Loucy (cell line): ENCODE results near the gene PXMP4.

ENCODE experiments used
- H2AFZ ChIP-seq: fragments of 200-600 bp; sonication (generic); 2 replicates; pipeline ENCODE4 v1.6.0; 2016; ENCODE audit warnings: antibody characterized with exemption, mild to moderate bottlenecking, low read length, moderate library complexity
- H3F3A ChIP-seq: fragments of 200-600 bp; 2 replicates; pipeline ENCODE4 v1.6.0; 2016; ENCODE audit warnings: antibody characterized with exemption, low read depth, mild to moderate bottlenecking
- H3K27me3 ChIP-seq: fragments of 200-600 bp; sonication (generic); 2 replicates; pipeline ENCODE4 v1.6.1; 2014; ENCODE audit warnings: low read length, mild to moderate bottlenecking; ENCODE audit not compliant: insufficient read depth, poor library complexity, severe bottlenecking
- H3K36me3 ChIP-seq: fragments of 200-600 bp; sonication (generic); 2 replicates; pipeline ENCODE4 v1.6.1; 2016; ENCODE audit warnings: low read length; ENCODE audit not compliant: insufficient read depth
- H3K4me1 ChIP-seq: fragments of 200-600 bp; sonication (generic); 2 replicates; pipeline ENCODE4 v1.5.1; 2014; ENCODE audit warnings: low read length, mild to moderate bottlenecking; ENCODE audit not compliant: insufficient read depth, poor library complexity, severe bottlenecking
- H3K4me2 ChIP-seq: fragments of 200-600 bp; sonication (generic); 2 replicates; pipeline ENCODE4 v1.6.0; 2014; ENCODE audit warnings: antibody characterized with exemption, low read length, low read depth, mild to moderate bottlenecking; ENCODE audit not compliant: poor library complexity, severe bottlenecking
- H3K4me3 ChIP-seq: fragments of 200-600 bp; sonication (generic); 2 replicates; pipeline ENCODE4 v1.5.1; 2014; ENCODE audit warnings: low read length, mild to moderate bottlenecking, mixed read lengths; ENCODE audit not compliant: poor library complexity, severe bottlenecking
- H3K79me2 ChIP-seq: fragments of 200-600 bp; sonication (generic); 2 replicates; pipeline ENCODE4 v1.6.1; 2014; ENCODE audit warnings: low read length; ENCODE audit not compliant: insufficient read depth
- H3K9ac ChIP-seq: fragments of 200-600 bp; sonication (generic); 2 replicates; pipeline ENCODE4 v1.6.0; 2014; ENCODE audit warnings: mild to moderate bottlenecking, low read depth, low read length, moderate library complexity; ENCODE audit not compliant: poor library complexity, severe bottlenecking
- H3K9me2 ChIP-seq: fragments of 200-600 bp; sonication (generic); replicated peaks from 2 replicates; pipeline ENCODE4 v1.6.1; 2016; ENCODE audit warnings: low read depth, low read length, mixed read lengths
- H3K9me3 ChIP-seq: fragments of 200-600 bp; sonication (generic); 2 replicates; pipeline ENCODE4 v1.6.1; 2014; ENCODE audit warnings: mild to moderate bottlenecking, antibody characterized with exemption, low read length, low read depth; ENCODE audit not compliant: insufficient read depth
- H4K20me1 ChIP-seq: fragments of 200-600 bp; sonication (generic); 2 replicates; pipeline ENCODE4 v1.6.0; 2014; ENCODE audit warnings: antibody characterized with exemption, low read length, mild to moderate bottlenecking; ENCODE audit not compliant: insufficient read depth, poor library complexity, severe bottlenecking
- EZH2phosphoT487 ChIP-seq: fragments of 200-600 bp; IDR thresholded peaks from 2 replicates; pipeline ENCODE4 v1.6.1; 2018; ENCODE audit warnings: antibody characterized with exemption, mild to moderate bottlenecking, moderate library complexity, borderline replicate concordance
- TF ChIP-seq, protein P1 (sequence below): fragments of 200-600 bp; sonication (generic); conservative IDR thresholded peaks from 2 replicates; pipeline ENCODE4 v1.5.1; 2014; ENCODE audit warnings: mild to moderate bottlenecking, antibody characterized with exemption, low read length

The PXMP4 gene

DNA sequence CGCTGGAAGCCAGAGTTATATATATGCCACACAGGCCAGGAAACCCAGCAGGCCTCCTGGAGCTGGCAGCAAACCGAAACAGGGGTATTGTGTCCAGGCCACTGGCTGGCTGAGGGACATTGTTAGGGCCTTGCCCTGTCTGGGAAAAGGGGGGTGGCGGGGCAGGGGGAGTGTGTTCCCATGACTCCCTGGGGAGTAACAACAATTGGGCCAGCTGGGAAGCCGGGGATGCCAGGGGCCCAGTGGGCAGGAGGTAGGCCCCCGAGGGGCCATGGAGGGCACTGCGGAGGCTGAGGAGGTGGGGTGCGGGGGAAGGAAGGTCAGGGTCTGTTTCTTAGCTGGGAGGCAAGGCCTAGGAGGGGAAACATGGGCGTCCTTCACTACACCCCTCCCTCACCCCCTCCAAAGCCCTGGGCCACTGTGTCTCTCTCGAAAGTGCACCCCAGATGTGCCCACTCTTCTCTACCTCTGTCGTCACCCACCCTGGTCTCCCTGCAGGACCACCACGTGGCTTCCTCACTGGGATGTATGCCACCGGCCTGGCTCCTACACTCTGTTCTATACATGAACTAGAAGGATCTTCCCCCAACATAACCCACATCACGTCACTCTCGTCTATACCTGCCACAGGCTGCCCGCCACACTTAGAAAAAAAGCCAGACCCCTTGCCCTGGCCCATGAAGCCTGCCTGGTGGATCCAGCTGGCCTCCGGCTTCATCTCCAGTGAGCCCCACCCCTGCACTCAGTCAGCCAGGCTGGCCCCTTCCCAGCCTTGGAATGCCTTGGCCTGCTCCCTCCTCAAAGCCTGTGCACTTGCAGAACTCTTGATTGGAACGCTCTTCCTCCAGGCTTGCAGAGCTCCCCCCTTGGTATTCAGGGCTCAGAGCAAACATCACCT lies 26.1 kb downstream of the PXMP4 start:
- H3K27me3 ChIP-seq: no peaks in the 10 kb centered on the region
- no peaks in the 10 kb centered on the region for H3K79me2 ChIP-seq
- no peaks in the 10 kb centered on the region for H3K9me2 ChIP-seq
- H3K4me3 ChIP-seq: no peak overlapping the region
- peaks cover 12% of the 10 kb centered on the region for H3K4me1 ChIP-seq
- TF ChIP-seq, protein P1, sequence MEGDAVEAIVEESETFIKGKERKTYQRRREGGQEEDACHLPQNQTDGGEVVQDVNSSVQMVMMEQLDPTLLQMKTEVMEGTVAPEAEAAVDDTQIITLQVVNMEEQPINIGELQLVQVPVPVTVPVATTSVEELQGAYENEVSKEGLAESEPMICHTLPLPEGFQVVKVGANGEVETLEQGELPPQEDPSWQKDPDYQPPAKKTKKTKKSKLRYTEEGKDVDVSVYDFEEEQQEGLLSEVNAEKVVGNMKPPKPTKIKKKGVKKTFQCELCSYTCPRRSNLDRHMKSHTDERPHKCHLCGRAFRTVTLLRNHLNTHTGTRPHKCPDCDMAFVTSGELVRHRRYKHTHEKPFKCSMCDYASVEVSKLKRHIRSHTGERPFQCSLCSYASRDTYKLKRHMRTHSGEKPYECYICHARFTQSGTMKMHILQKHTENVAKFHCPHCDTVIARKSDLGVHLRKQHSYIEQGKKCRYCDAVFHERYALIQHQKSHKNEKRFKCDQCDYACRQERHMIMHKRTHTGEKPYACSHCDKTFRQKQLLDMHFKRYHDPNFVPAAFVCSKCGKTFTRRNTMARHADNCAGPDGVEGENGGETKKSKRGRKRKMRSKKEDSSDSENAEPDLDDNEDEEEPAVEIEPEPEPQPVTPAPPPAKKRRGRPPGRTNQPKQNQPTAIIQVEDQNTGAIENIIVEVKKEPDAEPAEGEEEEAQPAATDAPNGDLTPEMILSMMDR: 0 out of 2 replicates have a peak, but pooled peaks have one; percentile 13
- TF ChIP-seq EZH2phosphoT487: no peak
- H4K20me1 ChIP-seq: no peaks in the 10 kb centered on the region
- peaks cover 8% of the 10 kb centered on the region; the same call in 1 of the 2 replicates for H3F3A ChIP-seq
- no peak overlapping the region for H3K4me2 ChIP-seq
- no peak overlapping the region for H2AFZ ChIP-seq
- H3K9ac ChIP-seq: no peak overlapping the region
- no peaks in the 10 kb centered on the region for H3K36me3 ChIP-seq
- no peaks in the 10 kb centered on the region for H3K9me3 ChIP-seq

GRCh38 chr20:33693289-33693688 lies 26.8 kb downstream of the PXMP4 start:
- Histone ChIP-seq H3K4me2 (no peak overlapping the region), H3K36me3 (no peaks in the 10 kb centered on the region), H2AFZ (no peak overlapping the region), H4K20me1 (no peaks in the 10 kb centered on the region), H3K9ac (no peak overlapping the region), H3K27me3 (no peaks in the 10 kb centered on the region), H3K9me3 (no peaks in the 10 kb centered on the region), H3F3A (peaks cover 8% of the 10 kb centered on the region; the same call in 1 of the 2 replicates), H3K4me1 (peaks cover 17% of the 10 kb centered on the region), H3K4me3 (no peak overlapping the region), H3K79me2 (no peaks in the 10 kb centered on the region), H3K9me2 (no peaks in the 10 kb centered on the region)
- TF ChIP-seq EZH2phosphoT487: no peak
- TF ChIP-seq, protein P1: no peak

DNA sequence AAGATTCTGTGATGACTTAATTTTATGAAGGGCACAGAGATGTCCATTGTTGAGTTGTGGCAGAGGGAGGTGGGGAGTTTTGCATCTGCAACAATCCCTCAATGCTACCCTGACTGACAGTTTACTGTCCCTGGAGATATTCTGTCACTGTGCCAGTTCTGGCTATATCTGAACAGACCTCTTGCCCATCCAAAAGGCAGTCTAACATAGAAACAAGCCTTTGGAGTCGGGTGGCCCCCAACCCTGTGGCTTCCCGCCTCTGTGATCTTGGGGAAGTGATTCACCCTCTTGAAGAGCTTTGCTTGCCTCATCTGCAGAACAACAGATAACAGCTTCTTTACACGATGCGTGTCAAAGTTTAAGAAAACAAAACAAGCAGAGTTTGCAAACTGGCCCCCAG lies 30.1 kb downstream of the PXMP4 start:
- H3K4me1 ChIP-seq: peaks cover 28% of the 10 kb centered on the region
- H3K4me3 ChIP-seq: peak overlapping the region; percentile 56
- no peaks in the 10 kb centered on the region for H3K27me3 ChIP-seq
- H3K9me3 ChIP-seq: no peaks in the 10 kb centered on the region
- peak overlapping the region; percentile 44 for H3K9ac ChIP-seq
- H3F3A ChIP-seq: peaks cover 8% of the 10 kb centered on the region; the same call in 1 of the 2 replicates
- H3K79me2 ChIP-seq: peaks cover 7% of the 10 kb centered on the region
- no peaks in the 10 kb centered on the region for H3K36me3 ChIP-seq
- no peaks in the 10 kb centered on the region for H3K9me2 ChIP-seq
- no peak overlapping the region for H2AFZ ChIP-seq
- peaks cover 2% of the 10 kb centered on the region for H4K20me1 ChIP-seq
- TF ChIP-seq, protein P1: no peak
- no peak for TF ChIP-seq EZH2phosphoT487
- peak overlapping the region; percentile 69 for H3K4me2 ChIP-seq
